ENCODE results near the gene PHF21B.

Gene PHF21B

DNA sequence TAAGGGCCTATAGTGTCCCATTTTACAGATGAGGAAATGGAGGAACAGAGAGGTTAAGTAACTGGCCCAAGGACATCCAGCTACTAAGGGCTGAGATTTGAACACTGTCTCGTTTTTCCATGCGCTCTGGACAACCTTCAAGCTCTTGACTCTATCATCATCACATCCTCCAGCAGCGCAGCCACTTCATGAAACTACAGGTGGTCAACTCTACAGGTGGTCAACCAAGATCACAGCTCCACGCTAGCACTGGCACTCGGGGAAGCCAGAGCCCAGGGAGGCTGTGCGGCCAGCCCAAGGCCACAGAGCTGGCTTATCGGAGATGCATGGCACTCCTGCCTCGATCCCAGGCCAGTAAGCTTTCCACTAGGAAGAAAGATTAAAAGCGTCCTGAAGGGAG lies 40.0 kb downstream of the PHF21B start:
- Histone ChIP-seq H3K36me3 (no peaks in the 10 kb centered on the region), H3K4me3 (ENCODE audit: low read depth in 1 of 2, low read length in 1 of 2) (no peak overlapping the region), H3K4me1 (ENCODE audit: control insufficient read depth in 1 of 2, insufficient read depth in 1 of 2, low read depth in 1 of 2, low read length in 1 of 2) (no peaks in the 10 kb centered on the region), H3K27ac (no peak overlapping the region), H3K9me3 (no peaks in the 10 kb centered on the region), H3K27me3 (no peaks in the 10 kb centered on the region)
- TF ChIP-seq, protein P1, sequence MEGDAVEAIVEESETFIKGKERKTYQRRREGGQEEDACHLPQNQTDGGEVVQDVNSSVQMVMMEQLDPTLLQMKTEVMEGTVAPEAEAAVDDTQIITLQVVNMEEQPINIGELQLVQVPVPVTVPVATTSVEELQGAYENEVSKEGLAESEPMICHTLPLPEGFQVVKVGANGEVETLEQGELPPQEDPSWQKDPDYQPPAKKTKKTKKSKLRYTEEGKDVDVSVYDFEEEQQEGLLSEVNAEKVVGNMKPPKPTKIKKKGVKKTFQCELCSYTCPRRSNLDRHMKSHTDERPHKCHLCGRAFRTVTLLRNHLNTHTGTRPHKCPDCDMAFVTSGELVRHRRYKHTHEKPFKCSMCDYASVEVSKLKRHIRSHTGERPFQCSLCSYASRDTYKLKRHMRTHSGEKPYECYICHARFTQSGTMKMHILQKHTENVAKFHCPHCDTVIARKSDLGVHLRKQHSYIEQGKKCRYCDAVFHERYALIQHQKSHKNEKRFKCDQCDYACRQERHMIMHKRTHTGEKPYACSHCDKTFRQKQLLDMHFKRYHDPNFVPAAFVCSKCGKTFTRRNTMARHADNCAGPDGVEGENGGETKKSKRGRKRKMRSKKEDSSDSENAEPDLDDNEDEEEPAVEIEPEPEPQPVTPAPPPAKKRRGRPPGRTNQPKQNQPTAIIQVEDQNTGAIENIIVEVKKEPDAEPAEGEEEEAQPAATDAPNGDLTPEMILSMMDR (IDR thresholded peaks at IDR 0.05): no peak

DNA sequence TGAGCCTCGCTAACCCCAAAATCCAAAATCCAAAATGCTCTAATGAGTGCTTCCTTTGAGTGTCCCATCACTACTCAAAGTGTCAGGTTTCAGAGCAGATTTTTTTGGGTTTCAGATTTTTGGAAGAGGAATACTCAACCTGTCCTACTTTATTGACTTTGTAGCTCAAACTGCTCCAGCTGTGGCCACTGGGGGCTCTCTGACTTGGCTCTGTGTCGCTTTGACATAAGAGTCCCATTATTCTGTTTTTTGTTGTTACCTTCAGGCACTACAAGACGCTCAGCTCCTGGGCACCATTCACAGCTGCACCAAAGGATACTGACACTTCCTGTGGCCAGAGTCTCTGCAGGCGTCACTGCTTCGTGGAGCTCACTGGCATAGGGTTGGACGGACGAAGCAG lies 41.1 kb downstream of the PHF21B start:
- Histone ChIP-seq H3K27me3 (no peaks in the 10 kb centered on the region), H3K27ac (no peak overlapping the region), H3K4me1 (ENCODE audit: control insufficient read depth in 1 of 2, insufficient read depth in 1 of 2, low read depth in 1 of 2, low read length in 1 of 2) (no peaks in the 10 kb centered on the region), H3K9me3 (no peaks in the 10 kb centered on the region), H3K36me3 (no peaks in the 10 kb centered on the region), H3K4me3 (ENCODE audit: low read depth in 1 of 2, low read length in 1 of 2) (no peak overlapping the region)
- TF ChIP-seq, protein P1 (IDR thresholded peaks at IDR 0.05): no peak

DNA sequence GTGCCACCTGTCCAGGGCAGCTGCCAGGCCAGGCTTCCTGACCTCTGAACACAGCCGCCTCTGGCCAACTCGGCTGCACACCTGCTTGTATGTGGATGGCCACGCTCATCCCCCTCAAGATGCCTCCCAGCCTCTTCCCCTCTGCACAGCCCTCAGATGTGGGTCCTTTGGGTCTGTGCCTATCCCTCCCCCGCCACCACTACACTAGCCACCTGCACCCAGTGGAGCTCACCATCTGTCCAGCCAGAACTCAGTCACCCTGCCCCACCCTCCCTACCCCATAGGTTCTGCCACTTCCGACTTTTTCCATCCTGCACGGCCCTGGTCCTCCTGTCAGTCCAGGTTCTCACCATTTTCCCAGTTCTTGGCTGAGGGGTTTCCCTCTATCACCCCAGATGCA lies 44.6 kb downstream of the PHF21B start:
- Histone ChIP-seq H3K4me1 (ENCODE audit: control insufficient read depth in 1 of 2, insufficient read depth in 1 of 2, low read depth in 1 of 2, low read length in 1 of 2) (no peaks in the 10 kb centered on the region), H3K27me3 (no peaks in the 10 kb centered on the region), H3K4me3 (ENCODE audit: low read depth in 1 of 2, low read length in 1 of 2) (no peak overlapping the region), H3K9me3 (no peaks in the 10 kb centered on the region), H3K27ac (no peak overlapping the region), H3K36me3 (no peaks in the 10 kb centered on the region)
- TF ChIP-seq, protein P1 (IDR thresholded peaks at IDR 0.05): no peak

DNA sequence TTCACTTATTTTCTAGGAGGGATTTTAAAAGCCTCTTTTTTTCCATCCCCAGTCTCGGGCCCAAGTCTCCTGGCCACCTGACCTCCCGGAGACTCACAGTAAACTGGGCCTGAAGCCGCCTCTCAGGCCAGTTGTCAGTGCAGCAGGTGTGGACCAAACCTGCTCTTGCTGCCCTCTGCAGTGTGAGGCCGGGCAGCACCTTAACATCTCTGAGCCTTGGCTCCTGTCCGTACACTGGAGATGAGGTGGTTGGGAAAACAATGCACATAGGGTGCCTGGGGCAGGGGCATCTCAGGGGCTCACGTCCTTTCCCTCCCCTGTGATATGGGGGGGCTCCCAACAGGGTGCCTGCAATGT lies 45.1 kb downstream of the PHF21B start:
- no peak overlapping the region for H3K27ac ChIP-seq
- TF ChIP-seq, protein P1 (IDR thresholded peaks at IDR 0.05): no peak

DNA sequence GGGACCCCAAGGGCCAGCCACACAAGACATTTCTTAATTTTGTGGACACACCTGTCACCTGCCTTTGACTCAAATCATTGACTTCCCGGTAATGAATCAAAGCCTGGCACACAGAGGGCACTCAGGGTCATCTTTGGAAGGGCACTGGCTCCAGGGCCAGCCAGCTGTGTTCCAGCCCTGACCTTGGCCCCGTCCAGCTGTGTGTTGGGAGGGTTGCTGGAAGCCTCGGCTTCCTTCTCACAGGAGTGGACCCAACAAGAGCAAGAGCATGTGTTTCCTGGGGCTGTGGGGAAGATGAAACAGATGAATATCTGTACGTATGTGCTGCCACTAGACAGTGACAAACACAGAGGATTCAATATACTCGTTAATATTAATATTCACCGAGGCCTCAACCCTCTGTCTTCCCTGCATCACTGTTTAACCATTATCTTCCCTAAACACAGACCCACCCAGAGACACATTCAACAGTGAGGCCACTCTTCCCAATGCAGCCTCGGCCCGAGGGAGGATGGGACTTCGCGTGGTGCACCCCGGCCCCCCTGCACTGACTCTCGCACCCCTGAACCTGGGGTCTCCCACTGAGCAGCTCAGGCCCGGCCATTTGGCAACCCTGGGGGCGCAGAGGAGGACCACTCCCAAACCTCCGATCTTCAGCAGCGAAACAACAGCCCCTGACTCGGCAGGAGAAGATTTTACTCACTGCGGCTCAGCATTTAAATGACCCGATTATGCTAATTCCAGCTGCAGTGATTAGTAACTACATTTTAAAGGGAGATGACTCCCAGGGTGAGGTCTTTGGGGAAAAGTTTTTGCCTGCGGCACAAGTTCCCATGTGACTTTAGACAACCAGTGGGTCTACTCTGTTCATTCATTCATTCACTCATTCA lies 45.7 kb downstream of the PHF21B start:
- Histone ChIP-seq H3K27ac (no peak overlapping the region), H3K9me3 (no peaks in the 10 kb centered on the region), H3K36me3 (no peaks in the 10 kb centered on the region), H3K27me3 (no peaks in the 10 kb centered on the region), H3K4me3 (ENCODE audit: low read depth in 1 of 2, low read length in 1 of 2) (no peak overlapping the region), H3K4me1 (ENCODE audit: control insufficient read depth in 1 of 2, insufficient read depth in 1 of 2, low read depth in 1 of 2, low read length in 1 of 2) (no peaks in the 10 kb centered on the region)
- TF ChIP-seq, protein P1 (IDR thresholded peaks at IDR 0.05): no peak

More for the DNA sequence above, 45.1 kb downstream of the PHF21B start:
- no peak overlapping the region for H3K4me3 ChIP-seq (ENCODE audit: low read depth in 1 of 2, low read length in 1 of 2)
- no peaks in the 10 kb centered on the region for H3K27me3 ChIP-seq
- H3K9me3 ChIP-seq: no peaks in the 10 kb centered on the region
- H3K4me1 ChIP-seq (ENCODE audit: control insufficient read depth in 1 of 2, insufficient read depth in 1 of 2, low read depth in 1 of 2, low read length in 1 of 2): no peaks in the 10 kb centered on the region
- H3K36me3 ChIP-seq: no peaks in the 10 kb centered on the region
